Thymus (tissue), 11 donors: Measurements from ENCODE around the gene CNIH3. TPM values are rescaled to one million over a fixed set of nuclear protein-coding genes. Genes with fewer than 3 reads are reported as not detected.

Source experiments
- DNase-seq, 9 donors: peaks; one replicate each; pipeline ENCODE4 v3.0.0-alpha.2; 2013; ENCODE audit warnings: low spot score in 9 of 9, low read depth in 6 of 9, missing footprints in 1 of 9
- H3K27ac ChIP-seq, 2 donors: one replicate each; pipeline ENCODE4 v1.5.1; 2013; ENCODE audit warnings: control low read depth in 1 of 2, low read depth in 1 of 2, low read length in 1 of 2, mild to moderate bottlenecking in 1 of 2, moderate library complexity in 1 of 2
- H3K27me3 ChIP-seq, 2 donors: one replicate each; pipeline ENCODE4 v1.5.1; 2013; ENCODE audit warnings: low read length in 1 of 2; ENCODE audit not compliant: control insufficient read depth in 2 of 2, insufficient read depth in 1 of 2
- H3K36me3 ChIP-seq, 2 donors: one replicate each; pipeline ENCODE4 v1.5.1; 2013; ENCODE audit warnings: low read length in 1 of 2, mild to moderate bottlenecking in 1 of 2, moderate library complexity in 1 of 2; ENCODE audit not compliant: control insufficient read depth in 2 of 2, insufficient read depth in 2 of 2
- H3K4me1 ChIP-seq, 2 donors: one replicate each; pipeline ENCODE4 v1.5.1; 2013; ENCODE audit warnings: low read length in 2 of 2; ENCODE audit not compliant: control insufficient read depth in 2 of 2, insufficient read depth in 2 of 2
- H3K4me3 ChIP-seq, 2 donors: one replicate each; pipeline ENCODE4 v1.5.1; 2013; ENCODE audit warnings: low read length in 2 of 2, control low read depth in 1 of 2, mild to moderate bottlenecking in 1 of 2
- H3K9me3 ChIP-seq, 2 donors: one replicate each; pipeline ENCODE4 v1.5.1; 2013; ENCODE audit warnings: low read length in 1 of 2, mild to moderate bottlenecking in 1 of 2; ENCODE audit not compliant: control insufficient read depth in 2 of 2, insufficient read depth in 1 of 2
- WGBS: extraction: QIAGEN DNeasy Blood & Tissue Kit; methylation state at CpG from one replicate; pipeline ENCODE4 v1.1.7; 2013; 5-methylcytosine and 5-hydroxymethylcytosine counted together
- polyA plus RNA-seq: library from polyadenylated mRNA; stranded (reverse); fragments of 200-250 nt; gene quantifications from one replicate; pipeline ENCODE4 v1.2.3, GENCODE V29; 2013
- total RNA-seq: library from RNA; stranded (reverse); fragments of 120-200 nt; gene quantifications from one replicate; pipeline ENCODE4 v1.2.4, GENCODE V29; 2013
- donor health status: healthy.

The CNIH3 gene
- total and polyA plus RNA-seq, 2 donors, result 2.2 to 2.3 TPM

GRCh38 chr1:224621813-224622682 lies 5.9 kb downstream of the CNIH3 start:
- Histone ChIP-seq H3K4me1 (peaks cover 5 to 37% of the 10 kb centered on the region in 2 donors), H3K27me3 (peaks cover 27 to 51% of the 10 kb centered on the region in 2 donors), H3K9me3 (peaks cover 0 to 4% of the 10 kb centered on the region in 2 donors), H3K27ac (no peak overlapping the region), H3K4me3 (no peak overlapping the region), H3K36me3 (no peaks in the 10 kb centered on the region)
- 96% methylated on average over 7 of the region's 7 CpGs for WGBS
- no peak for DNase-seq

- peaks cover 5 to 29% of the 10 kb centered on the region in 2 donors for H3K4me1 ChIP-seq
- no peaks in the 10 kb centered on the region for H3K36me3 ChIP-seq
- peaks cover 0 to 4% of the 10 kb centered on the region in 2 donors for H3K9me3 ChIP-seq
- no peak overlapping the region for H3K27ac ChIP-seq
- DNase-seq, result no peak
- H3K27me3 ChIP-seq, result peaks cover 19 to 43% of the 10 kb centered on the region in 2 donors
- 99% methylated on average over 2 of the region's 2 CpGs for WGBS
- no peak overlapping the region for H3K4me3 ChIP-seq
Observed at GRCh38 chr1:224622831-224623230, 6.7 kb downstream of the CNIH3 start.

GRCh38 chr1:224623310-224623714 lies 7.2 kb downstream of the CNIH3 start:
- H3K27me3 ChIP-seq, result peaks cover 16 to 38% of the 10 kb centered on the region in 2 donors
- H3K36me3 ChIP-seq, result no peaks in the 10 kb centered on the region
- no peak for DNase-seq
- H3K9me3 ChIP-seq, result peaks cover 0 to 4% of the 10 kb centered on the region in 2 donors
- H3K27ac ChIP-seq, result no peak overlapping the region
- peaks cover 5 to 24% of the 10 kb centered on the region in 2 donors for H3K4me1 ChIP-seq
- H3K4me3 ChIP-seq, result no peak overlapping the region
- 76% methylated on average over 5 of the region's 5 CpGs for WGBS

- peaks cover 5 to 23% of the 10 kb centered on the region in 2 donors for H3K4me1 ChIP-seq
- peak overlapping the region in 1 of 2 donors; percentile 5 for H3K27ac ChIP-seq
- H3K36me3 ChIP-seq, result no peaks in the 10 kb centered on the region
- peaks cover 12 to 33% of the 10 kb centered on the region in 2 donors for H3K27me3 ChIP-seq
- WGBS, result 2% methylated on average over 7 of the region's 7 CpGs
- peak in 8 of 9 donors; percentile 39 to 89 (median 49) for DNase-seq
- H3K4me3 ChIP-seq, result no peak overlapping the region
- H3K9me3 ChIP-seq, result peaks cover 0 to 4% of the 10 kb centered on the region in 2 donors
Observed at GRCh38 chr1:224623743-224624333, 7.7 kb downstream of the CNIH3 start.

- Histone ChIP-seq H3K9me3 (peaks cover 0 to 4% of the 10 kb centered on the region in 2 donors), H3K27me3 (peaks cover 6 to 27% of the 10 kb centered on the region in 2 donors), H3K4me3 (no peak overlapping the region), H3K27ac (peak overlapping the region in 1 of 2 donors; percentile 5), H3K4me1 (peaks cover 5 to 23% of the 10 kb centered on the region in 2 donors), H3K36me3 (no peaks in the 10 kb centered on the region)
- WGBS, result 84% methylated on average over 4 of the region's 4 CpGs
- DNase-seq, result no peak
Observed at GRCh38 chr1:224624432-224624831, 8.3 kb downstream of the CNIH3 start.

- H3K9me3 ChIP-seq, result peaks cover 0 to 4% of the 10 kb centered on the region in 2 donors
- peaks cover 0 to 16% of the 10 kb centered on the region in 2 donors for H3K27me3 ChIP-seq
- H3K4me1 ChIP-seq, result peaks cover 5 to 23% of the 10 kb centered on the region in 2 donors
- no peak overlapping the region for H3K27ac ChIP-seq
- no peak for DNase-seq
- 95% methylated on average over 1 of the region's 1 CpG for WGBS
- no peaks in the 10 kb centered on the region for H3K36me3 ChIP-seq
- no peak overlapping the region for H3K4me3 ChIP-seq
Observed at GRCh38 chr1:224626042-224626441, 9.9 kb downstream of the CNIH3 start.

- 92% methylated on average over 4 of the region's 4 CpGs for WGBS
- no peak for DNase-seq
- Histone ChIP-seq H3K27ac (no peak overlapping the region), H3K27me3 (no peaks in the 10 kb centered on the region), H3K4me1 (no peaks in the 10 kb centered on the region), H3K36me3 (no peaks in the 10 kb centered on the region), H3K4me3 (no peak overlapping the region), H3K9me3 (no peaks in the 10 kb centered on the region)
Observed at GRCh38 chr1:224629965-224630364, 13.8 kb downstream of the CNIH3 start.

- H3K4me3 ChIP-seq, result no peak overlapping the region
- WGBS, result 94% methylated on average over 6 of the region's 6 CpGs
- no peaks in the 10 kb centered on the region for H3K27me3 ChIP-seq
- H3K27ac ChIP-seq, result no peak overlapping the region
- no peaks in the 10 kb centered on the region for H3K4me1 ChIP-seq
- H3K9me3 ChIP-seq, result no peaks in the 10 kb centered on the region
- DNase-seq, result no peak
- no peaks in the 10 kb centered on the region for H3K36me3 ChIP-seq
Observed at GRCh38 chr1:224631462-224632115, 15.5 kb downstream of the CNIH3 start.
